ACHN (cell line): Measurements from ENCODE around the gene ZBED4.

ENCODE experiments used
- DNase-seq: peaks from one replicate; pipeline ENCODE4 v3.0.0-alpha.2; 2015
- in situ Hi-C: cut with HindIII; loops from 2 replicates; pipeline ENCODE4 v1.10.0; 2017; ENCODE audit warnings: low sequenced_read_pairs, low pct_ligation_motif_present, low pct_unique_long_range_greater_than_20kb

The ZBED4 gene

GRCh38 chr22:49907807-49908206, 54.2 kb downstream of the ZBED4 start:
- in situ Hi-C loops = no loop called here
- DNase-seq = no peak

- no peak for DNase-seq
- in situ Hi-C loops = no loop called here
Measured at GRCh38 chr22:49909476-49910205, 56.0 kb downstream of the ZBED4 start.

- DNase-seq = no peak
- in situ Hi-C loops = no loop called here
Measured at GRCh38 chr22:49910229-49911155, 56.8 kb downstream of the ZBED4 start.

- in situ Hi-C loops = no loop called here
- no peak for DNase-seq
Measured at GRCh38 chr22:49911881-49912625, 58.4 kb downstream of the ZBED4 start.

GRCh38 chr22:49913026-49913425, 59.4 kb downstream of the ZBED4 start:
- DNase-seq = no peak
- in situ Hi-C loops = no loop called here

GRCh38 chr22:49913446-49913845, 59.8 kb downstream of the ZBED4 start:
- DNase-seq = no peak
- in situ Hi-C loops = no loop called here

GRCh38 chr22:49914256-49914655, 60.6 kb downstream of the ZBED4 start:
- in situ Hi-C loops = no loop called here
- DNase-seq = no peak

GRCh38 chr22:49915610-49916009, 62.0 kb downstream of the ZBED4 start:
- no peak for DNase-seq

GRCh38 chr22:49916831-49917230, 63.2 kb downstream of the ZBED4 start:
- in situ Hi-C loops = no loop called here
- DNase-seq = no peak

More at GRCh38 chr22:49915610-49916009, 62.0 kb downstream of the ZBED4 start:
- in situ Hi-C loops = no loop called here

GRCh38 chr22:49917974-49918910, 64.6 kb downstream of the ZBED4 start, which contains the start of the genes ALG12 and CRELD2:
ALG12 (minus strand) TSS chr22:49918438; CDS start chr22:49913765, 4,673 bp downstream.
CRELD2 (plus strand) TSS chr22:49918634; CDS start chr22:49918770, 136 bp downstream.
- in situ Hi-C loops = no loop called here
- DNase-seq = peak; percentile 91

- no peak for DNase-seq
- in situ Hi-C loops = no loop called here
Measured at GRCh38 chr22:49918911-49919881, 65.6 kb downstream of the ZBED4 start.

- in situ Hi-C loops = no loop called here
- DNase-seq = no peak
Measured at GRCh38 chr22:49920859-49921258, 67.2 kb downstream of the ZBED4 start.

- DNase-seq = no peak
- in situ Hi-C loops = no loop called here
Measured at GRCh38 chr22:49921508-49922278, 68.0 kb downstream of the ZBED4 start.

GRCh38 chr22:49922484-49922883, 68.8 kb downstream of the ZBED4 start:
- no peak for DNase-seq
- in situ Hi-C loops = no loop called here

GRCh38 chr22:49922926-49923325, 69.3 kb downstream of the ZBED4 start:
- no peak for DNase-seq
- in situ Hi-C loops = no loop called here

GRCh38 chr22:49923445-49923844, 69.8 kb downstream of the ZBED4 start:
- no peak for DNase-seq
- in situ Hi-C loops = no loop called here
